GM21737 (cell line): ENCODE data around the gene PPP1R13L.
"Not testable (repeated sequence)": the region's sequence is repeated elsewhere in the genome, so short reads cannot be mapped to it uniquely, and the experiment has no call there.

Source experiments
- ATAC-seq: cut with Tn5 transposase; IDR thresholded peaks from one replicate; pipeline ENCODE4 v1.9.1; 2021; ENCODE audit warnings: mild to moderate bottlenecking, moderate library complexity; ENCODE audit not compliant: unreplicated experiment

The PPP1R13L gene

DNA sequence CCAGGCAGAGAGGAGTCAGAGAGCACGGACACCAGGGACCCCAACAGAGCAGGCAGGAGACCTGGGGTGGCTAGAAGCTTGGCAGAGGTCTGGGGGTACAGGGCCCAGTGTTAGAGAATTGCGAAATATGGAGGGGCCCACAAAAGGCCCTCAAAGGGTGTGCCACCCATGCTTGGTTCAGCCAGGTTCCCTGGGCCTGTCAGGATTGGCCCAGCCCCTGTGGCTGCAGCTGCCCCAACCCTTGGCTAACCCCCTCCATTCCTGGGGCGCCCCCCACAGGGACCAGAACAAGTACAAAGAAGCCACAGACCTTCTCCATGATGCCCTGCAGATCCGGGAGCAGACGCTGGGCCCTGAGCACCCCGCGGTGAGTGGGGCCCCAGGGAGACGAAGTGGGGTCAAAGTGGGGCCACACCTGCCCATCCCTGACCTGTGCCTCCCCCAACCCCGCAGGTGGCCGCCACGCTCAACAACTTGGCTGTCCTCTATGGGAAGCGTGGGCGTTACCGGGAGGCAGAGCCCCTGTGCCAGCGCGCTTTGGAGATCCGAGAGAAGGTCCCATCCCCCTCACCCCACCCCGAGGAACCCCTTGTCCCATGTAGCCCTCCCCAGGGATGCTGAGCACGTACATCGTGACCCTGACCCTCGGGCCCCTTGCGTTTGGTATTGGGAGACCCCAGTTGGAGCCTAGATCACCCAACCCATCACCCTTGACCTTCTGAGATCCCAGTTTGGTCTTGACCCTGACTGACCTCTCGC lies 56.3 kb downstream of the PPP1R13L start:
- no peak for ATAC-seq

DNA sequence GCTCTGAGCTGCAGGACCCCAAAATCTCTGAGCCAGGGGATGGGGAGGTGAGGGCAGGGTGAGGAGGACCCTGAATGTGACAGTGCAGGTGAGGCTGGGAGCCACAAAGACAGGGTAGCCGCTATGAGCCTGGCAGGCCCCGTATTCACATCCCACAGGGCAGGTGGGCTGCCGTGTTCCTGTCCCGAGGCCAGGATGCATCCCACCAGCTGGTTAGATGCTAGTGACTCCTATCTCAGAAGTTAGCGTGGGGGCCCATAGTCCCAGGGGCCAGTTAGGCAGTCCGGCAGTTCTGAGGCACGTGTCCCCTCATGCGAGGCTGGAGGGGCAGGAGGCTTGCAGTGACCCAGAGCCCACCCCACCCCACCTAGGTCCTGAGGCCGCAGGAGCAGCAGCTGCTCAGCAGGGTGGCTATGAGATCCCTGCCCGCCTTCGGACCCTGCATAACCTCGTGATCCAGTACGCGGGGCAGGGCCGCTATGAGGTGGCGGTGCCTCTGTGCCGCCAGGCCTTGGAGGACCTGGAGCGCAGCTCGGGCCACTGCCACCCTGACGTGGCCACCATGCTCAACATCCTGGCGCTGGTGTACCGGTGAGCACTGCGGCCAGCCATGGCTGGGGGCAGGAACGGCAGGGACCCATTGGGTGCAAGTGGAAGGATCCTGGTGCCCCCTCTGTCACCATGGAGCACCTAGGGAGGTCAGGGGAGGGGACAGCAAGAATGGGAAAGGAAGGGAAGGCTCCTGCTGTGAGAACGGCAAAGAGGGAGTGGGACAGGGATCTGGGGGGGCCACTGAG lies 57.1 kb downstream of the PPP1R13L start:
- no peak for ATAC-seq

DNA sequence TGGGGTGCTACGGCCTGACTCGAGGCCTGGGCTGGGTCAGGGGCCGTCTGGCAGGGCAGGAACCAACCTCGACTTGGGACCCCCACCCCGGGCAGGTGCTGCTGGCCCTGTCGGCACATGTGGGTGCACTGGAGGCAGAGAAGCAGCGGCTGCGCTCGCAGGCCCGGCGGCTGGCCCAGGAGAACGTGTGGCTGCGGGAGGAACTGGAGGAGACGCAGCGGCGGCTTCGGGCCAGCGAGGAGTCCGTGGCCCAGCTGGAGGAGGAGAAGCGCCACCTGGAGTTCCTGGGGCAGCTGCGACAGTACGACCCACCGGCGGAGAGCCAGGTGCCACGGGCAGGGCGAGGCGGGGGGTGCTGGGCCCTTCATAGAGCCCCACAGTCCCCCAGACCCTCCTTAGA lies 58.4 kb downstream of the PPP1R13L start:
- no peak for ATAC-seq

DNA sequence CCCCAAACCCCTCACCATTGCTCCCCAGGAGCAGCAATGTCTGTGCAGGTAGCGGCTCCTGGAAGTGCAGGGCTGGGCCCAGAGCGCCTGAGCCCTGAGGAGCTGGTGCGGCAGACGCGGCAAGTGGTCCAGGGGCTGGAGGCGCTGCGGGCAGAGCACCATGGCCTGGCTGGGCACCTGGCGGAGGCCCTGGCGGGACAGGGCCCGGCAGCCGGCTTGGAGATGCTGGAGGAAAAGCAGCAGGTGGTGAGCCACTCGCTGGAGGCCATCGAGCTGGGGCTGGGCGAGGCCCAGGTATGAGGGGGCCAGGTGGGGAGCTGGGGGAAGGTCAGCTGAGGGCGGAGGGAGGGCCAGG lies 59.4 kb downstream of the PPP1R13L start:
- ATAC-seq, result no peak

- no peak for ATAC-seq
Observed at GRCh38 chr19:45344621-45345505, 60.0 kb downstream of the PPP1R13L start.

GRCh38 chr19:45342911-45343310 lies 62.0 kb downstream of the PPP1R13L start:
- no peak for ATAC-seq

DNA sequence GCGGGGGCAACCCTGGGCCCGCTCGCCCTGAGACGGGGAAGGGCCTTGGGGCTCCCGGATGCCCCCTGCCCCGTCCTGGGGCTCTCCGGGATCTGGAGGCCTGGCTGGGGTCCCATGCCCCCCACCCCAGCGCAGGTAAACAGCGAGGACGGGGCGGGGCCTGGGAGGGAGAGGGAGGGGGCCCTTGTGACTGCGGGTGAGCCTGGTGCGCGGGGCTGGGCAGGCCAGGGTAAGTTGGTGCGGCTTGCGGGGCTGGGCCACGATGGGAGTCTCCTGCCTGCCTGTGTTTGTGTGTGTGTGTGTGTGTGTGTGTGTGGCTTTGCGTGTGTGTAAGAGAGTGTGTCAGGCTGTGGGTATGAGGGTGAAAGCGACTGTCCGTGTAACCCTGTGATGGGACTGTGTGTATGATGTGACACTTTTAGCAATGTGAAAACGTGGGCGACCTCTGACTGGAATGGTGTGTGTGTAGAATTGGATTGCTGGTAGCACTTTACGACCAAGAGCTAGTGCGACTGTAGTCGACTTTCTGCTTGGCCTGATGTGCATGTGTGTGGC lies 63.9 kb downstream of the PPP1R13L start:
- no peak for ATAC-seq

DNA sequence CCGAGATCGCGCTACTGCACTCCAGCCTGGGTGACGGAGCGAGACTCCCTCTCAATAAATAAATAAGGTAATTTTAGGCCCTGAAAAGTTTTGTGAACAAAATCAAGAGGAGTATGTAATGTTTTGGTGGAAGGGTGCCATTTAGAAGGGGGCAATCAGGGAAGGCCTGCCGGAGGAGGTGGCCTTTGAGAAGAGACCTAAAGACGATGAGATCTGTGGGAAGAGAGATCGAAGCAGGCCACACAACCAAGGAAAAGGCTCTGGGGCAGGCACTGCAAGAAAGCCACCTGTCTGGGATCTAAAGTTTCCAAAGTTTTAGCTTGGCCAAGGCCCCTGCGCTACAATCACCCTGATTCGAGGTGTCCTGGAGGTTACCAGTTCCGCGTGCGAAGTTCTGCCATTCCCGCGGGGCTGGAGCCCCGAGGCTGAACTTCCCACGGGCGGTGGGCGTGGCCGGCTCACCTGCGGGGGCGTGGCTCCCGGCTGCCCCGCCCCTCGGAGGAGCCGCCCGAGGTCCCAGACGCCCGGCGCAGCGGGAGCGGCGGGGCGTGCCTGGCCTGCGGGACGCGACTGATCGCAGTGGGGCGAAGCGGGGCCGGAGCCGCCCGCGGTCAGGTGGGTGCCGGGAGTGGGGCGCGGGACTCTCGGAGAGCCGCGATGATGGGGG lies 64.5 kb downstream of the PPP1R13L start, which contains the start of gene KLC3:
TSS of gene KLC3 (plus strand) at position 519 of the 667 bp plus-strand sequence. CDS start 4,792 bp downstream, outside the sequence.
- ATAC-seq, result no peak

- no peak for ATAC-seq
Observed at GRCh38 chr19:45339629-45340028, 65.2 kb downstream of the PPP1R13L start.

DNA sequence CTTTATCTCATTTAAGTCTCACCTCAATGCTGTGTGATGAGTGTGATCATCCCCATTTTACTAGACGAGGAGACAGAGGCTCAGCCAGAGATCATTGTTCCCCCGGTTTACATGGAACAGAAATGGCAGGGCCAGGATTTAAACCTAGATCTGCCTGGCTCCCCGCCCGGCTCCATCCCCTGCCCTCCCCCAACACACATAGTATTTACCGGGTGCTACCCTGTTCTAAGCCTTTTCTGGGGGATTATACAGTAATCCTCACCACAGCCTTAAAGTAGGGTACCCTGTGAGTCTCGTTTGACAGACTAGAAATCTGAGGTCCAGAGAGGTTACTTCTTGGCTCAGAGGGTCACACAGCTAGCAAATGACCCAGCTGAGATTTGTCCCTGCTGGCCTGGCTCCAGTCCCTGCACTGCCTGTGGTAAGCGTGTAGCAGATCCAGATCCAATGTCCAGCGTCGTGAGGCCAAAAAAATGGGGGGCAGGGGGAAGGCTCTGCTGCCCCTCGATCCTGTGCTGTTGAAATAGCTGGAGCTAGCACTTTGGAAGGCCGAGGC lies 68.1 kb downstream of the PPP1R13L start:
- no peak for ATAC-seq

DNA sequence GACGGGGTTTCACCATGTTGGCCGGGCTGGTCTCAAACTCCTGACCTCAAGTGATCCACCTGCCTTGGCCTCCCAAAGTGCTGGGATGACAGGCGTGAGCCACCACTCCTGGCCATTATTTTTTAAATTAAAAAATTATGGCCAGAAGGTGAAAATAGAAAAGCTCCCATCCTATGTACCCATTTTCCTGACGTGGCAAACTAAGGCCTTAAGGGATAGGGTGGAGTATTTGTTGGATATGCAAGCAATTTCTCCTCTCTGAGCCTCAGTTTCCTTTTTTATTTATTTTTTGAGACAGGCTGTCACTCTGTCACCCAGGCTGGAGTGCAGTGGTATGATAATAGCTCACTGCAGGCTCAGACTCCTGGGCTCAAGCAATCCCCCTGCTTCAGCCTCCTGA lies 70.0 kb downstream of the PPP1R13L start:
- not testable (repeated sequence) for ATAC-seq

GRCh38 chr19:45333609-45334303 lies 71.1 kb downstream of the PPP1R13L start:
- no peak for ATAC-seq

GRCh38 chr19:45331411-45331810 lies 73.5 kb downstream of the PPP1R13L start:
- ATAC-seq, result no peak
